NB4 (cell line): Measurements from ENCODE around the gene RAB4B.

ENCODE experiments used
- CTCF ChIP-seq: IDR thresholded peaks from one replicate; pipeline ENCODE4 v1.5.1; 2012; ENCODE audit warnings: low read depth, low read length
- POLR2A ChIP-seq: IDR thresholded peaks from 2 replicates; pipeline ENCODE4 v1.6.1; 2011; ENCODE audit warnings: mild to moderate bottlenecking; ENCODE audit not compliant: insufficient read length; ENCODE audit errors: extremely low read depth

- TF ChIP-seq CTCF (no peak), POLR2A (no peak)
Measured at GRCh38 chr19:40803857-40804782, 26.1 kb downstream of the RAB4B start.
